ENCODE measurements around the gene TNPO3.

DNA sequence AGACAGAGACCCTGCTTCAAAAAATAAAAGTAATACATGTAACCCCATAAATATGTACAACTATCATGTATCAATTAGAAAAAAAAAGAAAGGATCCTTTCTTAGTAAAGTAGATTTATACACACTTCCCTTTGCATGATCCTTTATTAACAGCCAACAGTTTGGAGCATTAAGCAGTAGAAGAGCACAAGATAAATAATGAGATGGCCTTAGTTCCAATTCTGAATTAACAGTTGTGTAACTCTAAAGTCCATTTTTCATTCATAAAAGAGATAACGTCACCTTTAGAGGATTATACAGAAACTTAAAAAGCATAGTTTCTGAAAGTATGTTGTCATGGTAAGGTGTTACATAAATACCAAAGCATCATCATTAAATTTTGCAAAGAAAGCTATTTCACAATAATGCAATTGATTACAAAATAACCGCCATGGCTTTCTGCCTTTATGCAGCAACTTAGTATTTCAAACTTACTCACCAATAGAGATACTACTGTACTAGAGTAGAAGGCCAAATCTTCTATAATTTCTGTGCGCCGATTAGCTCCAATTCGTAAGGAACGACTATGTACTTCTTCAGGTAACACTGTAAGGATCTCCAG, 40.3 kb downstream of the TNPO3 start:
- TF ChIP-seq, protein P1, sequence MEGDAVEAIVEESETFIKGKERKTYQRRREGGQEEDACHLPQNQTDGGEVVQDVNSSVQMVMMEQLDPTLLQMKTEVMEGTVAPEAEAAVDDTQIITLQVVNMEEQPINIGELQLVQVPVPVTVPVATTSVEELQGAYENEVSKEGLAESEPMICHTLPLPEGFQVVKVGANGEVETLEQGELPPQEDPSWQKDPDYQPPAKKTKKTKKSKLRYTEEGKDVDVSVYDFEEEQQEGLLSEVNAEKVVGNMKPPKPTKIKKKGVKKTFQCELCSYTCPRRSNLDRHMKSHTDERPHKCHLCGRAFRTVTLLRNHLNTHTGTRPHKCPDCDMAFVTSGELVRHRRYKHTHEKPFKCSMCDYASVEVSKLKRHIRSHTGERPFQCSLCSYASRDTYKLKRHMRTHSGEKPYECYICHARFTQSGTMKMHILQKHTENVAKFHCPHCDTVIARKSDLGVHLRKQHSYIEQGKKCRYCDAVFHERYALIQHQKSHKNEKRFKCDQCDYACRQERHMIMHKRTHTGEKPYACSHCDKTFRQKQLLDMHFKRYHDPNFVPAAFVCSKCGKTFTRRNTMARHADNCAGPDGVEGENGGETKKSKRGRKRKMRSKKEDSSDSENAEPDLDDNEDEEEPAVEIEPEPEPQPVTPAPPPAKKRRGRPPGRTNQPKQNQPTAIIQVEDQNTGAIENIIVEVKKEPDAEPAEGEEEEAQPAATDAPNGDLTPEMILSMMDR (IDR thresholded peaks at IDR 0.05), result no peak
- TF ChIP-seq NFIC (IDR thresholded peaks at IDR 0.05; ENCODE audit: borderline replicate concordance) (no peak), RCOR1 (IDR thresholded peaks at IDR 0.05; ENCODE audit: low read length) (no peak), TCF12 (IDR thresholded peaks at IDR 0.05) (no peak), MXI1 (IDR thresholded peaks at IDR 0.05; ENCODE audit: low read depth, low read length) (no peak), NRF1 (IDR thresholded peaks at IDR 0.05; ENCODE audit: low read depth, low read length) (no peak), EZH2phosphoT487 (IDR thresholded peaks at IDR 0.05; ENCODE audit: borderline replicate concordance, low read depth) (no peak), TEAD4 (IDR thresholded peaks at IDR 0.05; ENCODE audit: borderline replicate concordance, insufficient read depth) (no peak), JUND (IDR thresholded peaks at IDR 0.05) (no peak)
- TF ChIP-seq, protein P2, sequence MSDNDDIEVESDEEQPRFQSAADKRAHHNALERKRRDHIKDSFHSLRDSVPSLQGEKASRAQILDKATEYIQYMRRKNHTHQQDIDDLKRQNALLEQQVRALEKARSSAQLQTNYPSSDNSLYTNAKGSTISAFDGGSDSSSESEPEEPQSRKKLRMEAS (IDR thresholded peaks at IDR 0.05; ENCODE audit: low read depth), result no peak

Measured in SK-N-SH (cell line).